Stimulated activated CD8-positive, alpha-beta memory T cell treated with anti-CD3 and anti-CD28 coated beads, Interleukin-4, amount 100 ng/mL, for 48 hours (primary cell): ENCODE data around the gene SOX4.

Experiments used
- DNase-seq: peaks from one replicate; pipeline ENCODE4 v3.0.0-alpha.2; 2020

The SOX4 gene

DNA sequence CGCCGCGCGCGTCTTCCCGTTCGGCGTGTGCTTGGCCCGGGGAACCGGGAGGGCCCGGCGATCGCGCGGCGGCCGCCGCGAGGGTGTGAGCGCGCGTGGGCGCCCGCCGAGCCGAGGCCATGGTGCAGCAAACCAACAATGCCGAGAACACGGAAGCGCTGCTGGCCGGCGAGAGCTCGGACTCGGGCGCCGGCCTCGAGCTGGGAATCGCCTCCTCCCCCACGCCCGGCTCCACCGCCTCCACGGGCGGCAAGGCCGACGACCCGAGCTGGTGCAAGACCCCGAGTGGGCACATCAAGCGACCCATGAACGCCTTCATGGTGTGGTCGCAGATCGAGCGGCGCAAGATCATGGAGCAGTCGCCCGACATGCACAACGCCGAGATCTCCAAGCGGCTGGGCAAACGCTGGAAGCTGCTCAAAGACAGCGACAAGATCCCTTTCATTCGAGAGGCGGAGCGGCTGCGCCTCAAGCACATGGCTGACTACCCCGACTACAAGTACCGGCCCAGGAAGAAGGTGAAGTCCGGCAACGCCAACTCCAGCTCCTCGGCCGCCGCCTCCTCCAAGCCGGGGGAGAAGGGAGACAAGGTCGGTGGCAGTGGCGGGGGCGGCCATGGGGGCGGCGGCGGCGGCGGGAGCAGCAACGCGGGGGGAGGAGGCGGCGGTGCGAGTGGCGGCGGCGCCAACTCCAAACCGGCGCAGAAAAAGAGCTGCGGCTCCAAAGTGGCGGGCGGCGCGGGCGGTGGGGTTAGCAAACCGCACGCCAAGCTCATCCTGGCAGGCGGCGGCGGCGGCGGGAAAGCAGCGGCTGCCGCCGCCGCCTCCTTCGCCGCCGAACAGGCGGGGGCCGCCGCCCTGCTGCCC lies 1.1 kb downstream of the SOX4 start:
- peak; percentile 57 for DNase-seq

DNA sequence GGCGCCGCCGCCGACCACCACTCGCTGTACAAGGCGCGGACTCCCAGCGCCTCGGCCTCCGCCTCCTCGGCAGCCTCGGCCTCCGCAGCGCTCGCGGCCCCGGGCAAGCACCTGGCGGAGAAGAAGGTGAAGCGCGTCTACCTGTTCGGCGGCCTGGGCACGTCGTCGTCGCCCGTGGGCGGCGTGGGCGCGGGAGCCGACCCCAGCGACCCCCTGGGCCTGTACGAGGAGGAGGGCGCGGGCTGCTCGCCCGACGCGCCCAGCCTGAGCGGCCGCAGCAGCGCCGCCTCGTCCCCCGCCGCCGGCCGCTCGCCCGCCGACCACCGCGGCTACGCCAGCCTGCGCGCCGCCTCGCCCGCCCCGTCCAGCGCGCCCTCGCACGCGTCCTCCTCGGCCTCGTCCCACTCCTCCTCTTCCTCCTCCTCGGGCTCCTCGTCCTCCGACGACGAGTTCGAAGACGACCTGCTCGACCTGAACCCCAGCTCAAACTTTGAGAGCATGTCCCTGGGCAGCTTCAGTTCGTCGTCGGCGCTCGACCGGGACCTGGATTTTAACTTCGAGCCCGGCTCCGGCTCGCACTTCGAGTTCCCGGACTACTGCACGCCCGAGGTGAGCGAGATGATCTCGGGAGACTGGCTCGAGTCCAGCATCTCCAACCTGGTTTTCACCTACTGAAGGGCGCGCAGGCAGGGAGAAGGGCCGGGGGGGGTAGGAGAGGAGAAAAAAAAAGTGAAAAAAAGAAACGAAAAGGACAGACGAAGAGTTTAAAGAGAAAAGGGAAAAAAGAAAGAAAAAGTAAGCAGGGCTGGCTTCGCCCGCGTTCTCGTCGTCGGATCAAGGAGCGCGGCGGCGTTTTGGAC lies 2.0 kb downstream of the SOX4 start:
- DNase-seq, result peak; percentile 32

DNA sequence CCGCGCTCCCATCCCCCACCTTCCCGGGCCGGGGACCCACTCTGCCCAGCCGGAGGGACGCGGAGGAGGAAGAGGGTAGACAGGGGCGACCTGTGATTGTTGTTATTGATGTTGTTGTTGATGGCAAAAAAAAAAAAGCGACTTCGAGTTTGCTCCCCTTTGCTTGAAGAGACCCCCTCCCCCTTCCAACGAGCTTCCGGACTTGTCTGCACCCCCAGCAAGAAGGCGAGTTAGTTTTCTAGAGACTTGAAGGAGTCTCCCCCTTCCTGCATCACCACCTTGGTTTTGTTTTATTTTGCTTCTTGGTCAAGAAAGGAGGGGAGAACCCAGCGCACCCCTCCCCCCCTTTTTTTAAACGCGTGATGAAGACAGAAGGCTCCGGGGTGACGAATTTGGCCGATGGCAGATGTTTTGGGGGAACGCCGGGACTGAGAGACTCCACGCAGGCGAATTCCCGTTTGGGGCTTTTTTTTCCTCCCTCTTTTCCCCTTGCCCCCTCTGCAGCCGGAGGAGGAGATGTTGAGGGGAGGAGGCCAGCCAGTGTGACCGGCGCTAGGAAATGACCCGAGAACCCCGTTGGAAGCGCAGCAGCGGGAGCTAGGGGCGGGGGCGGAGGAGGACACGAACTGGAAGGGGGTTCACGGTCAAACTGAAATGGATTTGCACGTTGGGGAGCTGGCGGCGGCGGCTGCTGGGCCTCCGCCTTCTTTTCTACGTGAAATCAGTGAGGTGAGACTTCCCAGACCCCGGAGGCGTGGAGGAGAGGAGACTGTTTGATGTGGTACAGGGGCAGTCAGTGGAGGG lies 2.8 kb downstream of the SOX4 start:
- DNase-seq, result peak; percentile 45

DNA sequence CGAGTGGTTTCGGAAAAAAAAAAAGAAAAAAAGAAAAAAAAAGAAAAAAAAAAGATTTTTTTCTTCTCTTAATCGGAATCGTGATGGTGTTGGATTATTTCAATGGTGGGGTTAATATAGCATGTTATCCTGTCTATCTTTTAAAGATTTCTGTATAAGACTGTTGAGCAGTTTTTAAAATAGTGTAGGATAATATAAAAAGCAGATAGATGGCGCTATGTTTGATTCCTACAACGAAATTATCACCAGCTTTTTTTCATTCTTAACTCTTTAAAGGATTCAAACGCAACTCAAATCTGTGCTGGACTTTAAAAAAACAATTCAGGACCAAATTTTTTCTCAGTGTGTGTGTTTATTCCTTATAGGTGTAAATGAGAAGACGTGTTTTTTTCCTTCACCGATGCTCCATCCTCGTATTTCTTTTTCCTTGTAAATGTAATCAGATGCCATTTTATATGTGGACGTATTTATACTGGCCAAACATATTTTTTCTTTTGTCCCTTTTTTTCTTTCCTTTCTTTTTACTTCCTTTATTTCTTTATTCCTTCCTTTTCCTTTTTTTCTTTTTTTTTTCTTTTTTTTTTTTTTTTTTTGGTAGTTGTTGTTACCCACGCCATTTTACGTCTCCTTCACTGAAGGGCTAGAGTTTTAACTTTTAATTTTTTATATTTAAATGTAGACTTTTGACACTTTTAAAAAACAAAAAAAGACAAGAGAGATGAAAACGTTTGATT lies 3.6 kb downstream of the SOX4 start:
- DNase-seq, result no peak

DNA sequence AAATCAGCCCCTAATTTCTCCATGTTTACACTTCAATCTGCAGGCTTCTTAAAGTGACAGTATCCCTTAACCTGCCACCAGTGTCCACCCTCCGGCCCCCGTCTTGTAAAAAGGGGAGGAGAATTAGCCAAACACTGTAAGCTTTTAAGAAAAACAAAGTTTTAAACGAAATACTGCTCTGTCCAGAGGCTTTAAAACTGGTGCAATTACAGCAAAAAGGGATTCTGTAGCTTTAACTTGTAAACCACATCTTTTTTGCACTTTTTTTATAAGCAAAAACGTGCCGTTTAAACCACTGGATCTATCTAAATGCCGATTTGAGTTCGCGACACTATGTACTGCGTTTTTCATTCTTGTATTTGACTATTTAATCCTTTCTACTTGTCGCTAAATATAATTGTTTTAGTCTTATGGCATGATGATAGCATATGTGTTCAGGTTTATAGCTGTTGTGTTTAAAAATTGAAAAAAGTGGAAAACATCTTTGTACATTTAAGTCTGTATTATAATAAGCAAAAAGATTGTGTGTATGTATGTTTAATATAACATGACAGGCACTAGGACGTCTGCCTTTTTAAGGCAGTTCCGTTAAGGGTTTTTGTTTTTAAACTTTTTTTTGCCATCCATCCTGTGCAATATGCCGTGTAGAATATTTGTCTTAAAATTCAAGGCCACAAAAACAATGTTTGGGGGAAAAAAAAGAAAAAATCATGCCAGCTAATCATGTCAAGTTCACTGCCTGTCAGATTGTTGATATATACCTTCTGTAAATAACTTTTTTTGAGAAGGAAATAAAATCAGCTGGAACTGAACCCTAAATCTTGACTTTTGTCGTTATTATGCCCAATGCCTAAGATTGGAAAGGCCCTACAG lies 4.5 kb downstream of the SOX4 start:
- no peak for DNase-seq

DNA sequence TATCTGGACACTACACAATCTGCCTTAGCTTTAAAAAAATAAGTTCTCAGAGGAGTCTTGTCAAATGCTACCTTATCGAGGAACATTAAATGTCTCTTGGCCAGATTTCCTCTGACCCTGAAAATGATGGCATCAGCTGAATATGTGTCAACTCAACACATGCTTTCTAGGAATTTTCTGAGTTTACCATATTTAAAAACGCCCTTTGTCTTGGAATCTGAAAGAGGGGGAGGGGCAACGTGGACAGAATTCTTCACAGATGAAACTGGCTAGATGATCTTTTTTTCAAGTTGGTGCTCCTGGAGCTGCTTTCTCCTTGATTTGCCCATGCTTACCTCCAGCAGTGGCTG lies 5.1 kb downstream of the SOX4 start:
- DNase-seq, result no peak

DNA sequence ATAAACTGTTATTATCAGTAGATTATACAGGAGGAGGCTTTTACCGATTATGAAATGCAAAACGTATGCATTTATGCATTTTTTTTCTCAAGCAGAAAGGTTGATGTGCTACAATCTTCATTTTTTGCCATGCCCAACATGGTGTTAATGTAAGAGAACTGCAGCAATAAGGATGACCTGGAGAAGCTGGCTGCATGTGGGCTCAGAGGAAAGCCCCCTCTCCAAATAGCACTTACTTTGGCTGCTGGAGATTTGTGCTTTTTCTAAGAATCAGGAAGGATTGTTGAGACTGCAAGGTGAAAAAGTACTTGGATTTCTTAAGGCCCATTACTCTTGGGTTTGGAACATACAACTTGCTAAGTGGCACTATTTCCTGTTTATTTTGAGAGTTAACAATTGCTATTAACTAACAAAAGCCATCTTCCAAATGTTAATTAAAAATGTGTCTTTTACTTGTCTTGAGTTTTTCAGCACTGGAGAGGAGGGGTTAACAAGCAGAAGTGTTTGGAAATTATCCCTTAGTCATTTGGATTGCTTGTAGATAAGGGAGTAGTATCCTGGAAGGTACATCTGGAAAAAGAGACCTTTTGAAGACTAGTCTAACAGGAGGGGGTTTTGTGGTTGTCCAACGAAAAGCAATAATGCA lies 5.6 kb downstream of the SOX4 start:
- no peak for DNase-seq

DNA sequence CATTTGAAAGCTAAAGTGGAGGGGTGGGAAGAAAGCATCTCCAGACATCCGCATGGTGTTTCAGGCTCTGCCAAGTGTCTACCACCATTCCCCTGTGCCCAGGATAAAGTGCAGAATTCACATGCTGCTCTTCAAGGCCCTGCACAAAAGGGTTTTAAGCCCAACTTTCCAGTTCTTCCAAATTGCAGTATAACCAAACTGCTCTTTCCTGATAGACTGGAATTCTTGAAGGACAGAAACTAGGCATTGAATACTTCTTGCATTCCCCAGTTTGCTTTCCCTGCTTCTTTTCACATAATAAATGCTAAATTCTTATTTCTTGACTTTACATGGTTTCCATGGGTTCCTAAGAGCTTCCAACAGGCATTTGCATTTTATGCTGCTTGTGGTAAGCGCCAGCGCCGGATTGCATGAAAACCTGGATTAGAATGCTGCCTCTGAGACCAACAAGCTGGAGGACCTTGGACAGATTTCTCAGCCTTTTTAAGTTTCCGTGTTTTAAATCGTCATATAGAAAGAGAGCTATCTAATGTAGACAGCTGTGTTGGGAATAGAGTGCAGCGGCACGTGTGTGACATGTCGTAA lies 7.9 kb downstream of the SOX4 start:
- no peak for DNase-seq

DNA sequence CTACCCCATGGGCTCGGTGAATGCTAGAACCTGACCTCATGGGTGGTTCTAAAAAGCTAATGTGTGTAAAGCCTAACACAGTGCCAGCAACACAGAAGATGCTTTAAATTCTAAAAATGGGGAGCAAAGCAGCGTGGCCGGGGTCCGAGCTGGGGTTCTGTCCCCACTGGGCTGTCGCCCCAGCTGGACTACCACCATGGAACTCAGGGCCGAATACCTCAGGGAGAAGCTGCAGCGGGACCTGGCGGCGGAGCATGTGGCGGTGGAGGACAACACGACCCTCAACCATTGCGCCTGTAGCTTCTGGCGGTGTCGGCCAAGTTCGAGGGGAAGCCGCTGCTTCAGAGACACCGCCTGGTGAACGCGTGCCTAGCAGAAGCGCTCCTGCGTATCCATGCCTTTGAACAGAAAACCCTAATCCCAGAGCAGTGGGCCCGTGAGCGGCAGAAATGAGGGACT lies 8.4 kb downstream of the SOX4 start:
- DNase-seq, result no peak

DNA sequence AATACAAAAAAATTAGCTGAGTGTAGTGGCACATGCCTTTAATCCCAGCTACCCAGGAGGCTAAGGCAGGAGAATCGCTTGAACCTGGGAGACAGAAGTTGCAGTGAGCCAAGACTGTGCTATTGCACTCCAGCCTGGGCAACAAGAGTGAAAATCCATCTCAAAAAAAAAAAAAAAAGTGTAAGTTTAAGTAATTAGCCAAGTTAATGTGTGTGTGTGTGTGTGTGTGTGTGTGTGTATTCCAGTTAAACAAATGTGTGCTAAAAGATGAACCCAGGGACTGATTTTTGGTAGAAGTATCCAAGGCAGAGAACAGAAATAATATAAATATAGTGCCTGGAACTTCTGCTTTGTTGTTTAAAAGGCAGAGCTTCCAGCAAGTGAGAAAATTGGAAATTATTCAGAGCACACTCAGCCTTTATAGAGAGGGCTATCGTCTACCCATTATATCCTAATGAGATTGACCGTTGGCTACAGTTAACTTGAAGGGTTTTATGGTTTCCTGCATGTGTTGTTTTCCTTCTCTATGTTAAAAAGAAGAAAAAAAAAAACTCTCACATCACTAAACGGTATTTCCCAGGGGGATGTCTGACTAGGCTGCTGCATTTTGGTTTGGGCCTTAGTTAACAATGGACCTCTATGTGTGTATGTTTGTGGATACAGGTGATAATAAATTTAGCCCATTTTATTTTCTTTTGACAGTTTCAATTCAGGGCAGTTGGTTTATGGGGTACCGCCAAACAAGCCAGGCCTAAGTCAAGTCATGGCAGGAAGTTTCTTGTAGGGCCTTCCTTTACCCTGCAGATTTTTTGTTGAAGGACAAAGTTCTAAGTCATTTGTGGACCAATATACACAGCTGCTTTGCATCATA lies 9.8 kb downstream of the SOX4 start:
- DNase-seq, result no peak

DNA sequence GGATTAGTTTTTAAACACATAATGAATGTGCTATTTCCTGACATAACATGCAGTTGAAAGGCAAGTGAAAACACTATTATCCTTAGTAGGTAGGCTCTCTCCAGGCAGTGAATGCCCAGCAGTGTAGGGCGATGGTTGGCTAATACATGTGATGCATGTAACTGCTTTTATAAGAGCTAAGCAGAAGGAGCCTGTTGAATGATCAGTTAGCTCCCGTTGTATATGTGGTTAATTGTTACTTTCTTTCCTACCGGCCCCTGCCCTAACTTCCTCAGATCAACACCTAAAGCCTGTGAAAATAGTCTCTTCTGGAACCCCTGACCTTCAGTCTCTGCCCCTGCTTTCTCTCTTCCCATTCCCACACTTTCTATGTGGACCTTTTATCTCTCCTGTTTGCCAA lies 10.5 kb downstream of the SOX4 start:
- no peak for DNase-seq

DNA sequence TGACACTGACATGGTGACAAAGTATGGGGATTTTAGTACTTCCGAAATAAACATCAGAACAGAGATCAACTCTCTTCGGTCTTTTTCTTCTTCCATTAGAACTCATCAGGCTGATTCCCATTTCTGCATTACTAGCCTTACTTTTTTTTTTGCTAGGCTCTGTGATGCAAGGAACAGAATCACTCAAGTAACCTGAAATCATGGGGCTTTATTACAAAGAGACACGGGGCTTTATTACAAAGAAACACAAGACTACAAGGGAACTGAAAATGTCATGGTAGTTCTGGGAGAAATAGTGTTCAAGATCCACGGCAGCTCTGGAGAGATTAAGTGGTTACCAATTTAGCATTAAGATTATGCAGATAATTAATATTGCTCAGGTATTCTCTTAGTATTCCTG lies 11.6 kb downstream of the SOX4 start:
- no peak for DNase-seq

DNA sequence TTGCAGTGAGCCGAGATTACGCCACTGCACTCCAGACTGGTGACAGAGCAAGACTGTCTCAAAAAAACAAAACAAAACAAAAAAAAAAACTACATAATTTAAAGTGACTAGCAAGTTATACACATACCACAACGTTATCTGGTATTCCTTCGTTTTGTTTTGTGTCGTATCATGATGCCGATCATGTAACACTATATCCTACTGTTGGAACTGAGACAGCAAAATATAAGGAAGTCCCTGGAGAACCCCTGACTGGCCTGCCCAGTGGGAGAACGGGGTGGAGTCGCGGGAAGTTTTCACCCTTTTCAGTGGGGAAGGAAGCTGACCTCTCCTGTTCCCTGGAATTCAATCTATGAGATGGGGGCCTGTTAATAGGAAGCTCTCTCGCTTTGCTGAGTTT lies 15.1 kb downstream of the SOX4 start:
- no peak for DNase-seq

DNA sequence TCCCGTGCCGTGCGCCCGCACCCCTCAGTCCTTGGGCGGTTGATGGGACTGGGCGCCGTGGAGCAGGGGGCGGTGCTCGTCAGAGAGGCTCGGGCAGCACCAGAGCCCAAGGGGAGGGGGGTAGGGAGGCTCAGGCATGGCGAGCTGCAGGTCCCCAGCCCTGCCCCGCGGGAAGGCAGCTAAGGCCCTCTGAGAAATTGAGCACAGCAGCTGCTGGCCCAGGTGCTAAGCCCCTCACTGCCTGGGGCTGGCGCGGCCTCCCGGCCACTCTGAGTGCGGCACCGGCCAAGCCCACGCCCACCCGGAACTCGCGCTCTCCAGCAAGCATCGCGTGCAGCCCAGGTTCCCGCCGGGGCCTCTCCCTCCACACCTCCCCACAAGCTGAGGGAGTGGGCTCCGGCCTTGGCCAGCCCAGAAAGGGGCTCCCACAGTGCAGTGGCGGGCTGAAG lies 16.4 kb downstream of the SOX4 start:
- DNase-seq, result no peak

DNA sequence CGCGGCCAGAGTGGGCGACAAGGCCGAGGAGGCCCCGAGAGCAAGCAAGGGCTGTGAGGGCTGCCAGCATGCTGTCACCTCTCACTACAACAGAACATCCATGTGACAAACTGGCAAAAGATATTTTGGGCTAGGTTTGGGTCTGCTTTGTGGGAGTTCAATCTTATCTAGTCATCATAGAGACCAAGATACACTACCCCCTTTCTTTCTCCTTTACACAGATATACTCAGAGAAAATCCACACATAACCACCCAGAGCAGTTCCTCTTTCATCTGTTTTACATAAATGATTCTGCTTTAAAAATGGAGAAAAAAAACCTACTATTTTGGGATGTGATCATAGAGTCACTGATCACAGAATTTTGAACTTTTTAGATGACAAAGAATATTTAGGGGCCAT lies 16.8 kb downstream of the SOX4 start:
- no peak for DNase-seq

DNA sequence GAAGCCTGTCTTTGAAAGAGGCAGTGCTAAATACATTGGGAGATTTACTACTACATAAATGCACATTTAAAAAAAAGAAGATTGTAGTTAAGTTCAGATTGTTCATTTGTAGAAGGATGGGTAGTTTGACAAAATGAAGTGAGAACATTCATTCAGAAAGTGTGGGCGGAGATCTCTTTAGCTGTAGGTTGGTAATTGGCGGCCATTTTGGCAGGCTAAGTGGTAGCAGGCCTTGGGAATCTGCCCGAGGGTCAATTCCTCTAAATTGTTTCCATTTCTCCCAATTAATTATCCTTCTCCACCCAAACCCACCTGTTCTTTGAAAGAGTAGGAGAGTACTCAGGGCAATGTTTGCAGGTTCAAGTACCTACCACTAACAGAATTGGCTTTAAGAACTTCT lies 17.9 kb downstream of the SOX4 start:
- no peak for DNase-seq

DNA sequence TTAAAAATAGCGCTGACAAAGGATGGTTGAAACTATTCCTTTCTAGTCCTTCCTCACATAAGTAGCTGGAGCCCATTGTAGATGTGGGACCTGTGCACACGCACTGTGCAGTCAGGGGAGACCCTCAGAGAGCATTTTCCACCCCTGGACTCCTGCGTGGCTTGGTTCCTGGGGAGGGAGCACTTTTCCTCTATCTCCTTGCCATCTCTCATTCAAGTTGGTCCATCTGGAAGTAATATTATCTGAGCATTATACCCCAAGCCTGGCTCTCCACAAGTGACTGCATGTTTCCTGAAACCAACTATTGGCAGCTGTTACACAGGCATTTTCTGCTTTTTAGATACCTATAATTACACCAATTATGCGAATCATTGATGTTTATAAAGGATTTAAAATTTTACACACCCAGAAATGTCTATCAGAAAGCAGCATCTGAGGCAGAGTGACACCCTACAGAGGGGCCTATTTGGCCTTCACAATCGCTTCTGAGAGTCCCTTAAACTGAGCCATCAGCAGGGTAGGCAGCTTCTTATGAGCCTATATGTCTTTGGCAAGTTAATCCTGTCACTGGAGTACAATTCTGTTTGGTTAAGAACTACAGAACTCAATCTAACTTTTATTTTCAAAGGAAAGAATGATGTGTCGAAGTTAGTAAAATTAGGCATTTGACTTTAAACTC lies 18.7 kb downstream of the SOX4 start:
- no peak for DNase-seq

DNA sequence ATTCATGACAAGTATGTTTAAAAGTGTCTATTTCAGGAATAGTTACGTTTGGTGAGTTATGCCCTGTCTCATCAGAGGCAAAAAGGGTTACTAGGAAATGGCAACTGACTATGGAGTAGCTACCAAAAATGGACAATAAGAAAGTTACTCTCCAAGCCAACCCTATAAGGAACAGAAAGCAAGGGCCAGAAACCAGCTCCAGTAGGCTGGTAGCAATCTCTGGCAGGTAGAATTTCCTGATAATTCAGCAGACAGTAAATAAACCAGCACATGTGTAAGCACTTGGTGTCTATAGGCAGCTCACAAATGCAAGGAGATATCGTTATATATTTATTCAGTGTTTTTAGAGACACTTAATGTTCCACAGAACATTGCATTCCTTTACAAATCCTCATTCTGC lies 20.3 kb downstream of the SOX4 start:
- no peak for DNase-seq

DNA sequence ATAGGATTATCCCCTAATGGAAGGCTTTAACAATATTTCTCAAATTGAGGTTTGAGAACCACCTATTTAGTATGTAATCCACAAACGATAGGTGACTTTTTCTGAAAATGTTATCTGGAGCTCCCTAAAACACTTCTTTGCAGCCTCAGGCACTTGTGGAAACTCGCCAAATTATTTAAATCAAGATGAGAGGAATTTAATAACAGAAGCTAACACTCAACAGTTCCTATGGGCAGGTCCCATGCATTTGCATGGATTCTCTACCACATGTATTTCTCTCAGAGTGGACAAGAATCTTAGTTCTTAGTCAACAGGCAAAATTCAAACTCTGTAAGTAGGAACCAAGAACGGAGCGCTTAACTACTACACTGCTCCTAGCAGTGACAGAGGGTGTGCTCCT lies 20.7 kb downstream of the SOX4 start:
- no peak for DNase-seq
